ENCODE data around the gene SCRN3.

DNA sequence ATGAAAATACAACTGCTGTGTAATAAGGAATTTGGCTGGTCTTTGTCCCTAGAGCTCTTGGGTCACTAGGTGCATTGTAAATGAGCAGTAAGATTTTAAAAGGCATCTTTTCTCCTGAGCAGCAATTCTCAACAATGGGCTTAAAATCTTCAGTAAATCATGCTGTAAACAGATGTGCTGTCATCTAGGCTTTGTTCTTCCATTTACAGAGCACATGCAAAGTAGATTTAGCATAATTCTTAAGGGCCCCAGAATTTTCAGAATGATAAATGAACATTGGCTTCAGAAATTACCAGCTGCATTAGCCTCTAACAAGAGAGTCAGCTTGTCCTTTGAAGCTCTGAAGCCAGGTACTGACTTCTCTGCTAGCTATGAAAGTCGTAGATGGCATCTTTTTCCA is 26.8 kb upstream of the SCRN3 start:
- TF ChIP-seq, protein P1, sequence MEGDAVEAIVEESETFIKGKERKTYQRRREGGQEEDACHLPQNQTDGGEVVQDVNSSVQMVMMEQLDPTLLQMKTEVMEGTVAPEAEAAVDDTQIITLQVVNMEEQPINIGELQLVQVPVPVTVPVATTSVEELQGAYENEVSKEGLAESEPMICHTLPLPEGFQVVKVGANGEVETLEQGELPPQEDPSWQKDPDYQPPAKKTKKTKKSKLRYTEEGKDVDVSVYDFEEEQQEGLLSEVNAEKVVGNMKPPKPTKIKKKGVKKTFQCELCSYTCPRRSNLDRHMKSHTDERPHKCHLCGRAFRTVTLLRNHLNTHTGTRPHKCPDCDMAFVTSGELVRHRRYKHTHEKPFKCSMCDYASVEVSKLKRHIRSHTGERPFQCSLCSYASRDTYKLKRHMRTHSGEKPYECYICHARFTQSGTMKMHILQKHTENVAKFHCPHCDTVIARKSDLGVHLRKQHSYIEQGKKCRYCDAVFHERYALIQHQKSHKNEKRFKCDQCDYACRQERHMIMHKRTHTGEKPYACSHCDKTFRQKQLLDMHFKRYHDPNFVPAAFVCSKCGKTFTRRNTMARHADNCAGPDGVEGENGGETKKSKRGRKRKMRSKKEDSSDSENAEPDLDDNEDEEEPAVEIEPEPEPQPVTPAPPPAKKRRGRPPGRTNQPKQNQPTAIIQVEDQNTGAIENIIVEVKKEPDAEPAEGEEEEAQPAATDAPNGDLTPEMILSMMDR (conservative IDR thresholded peaks at IDR 0.05 in 1 of 2, IDR thresholded peaks at IDR 0.05 in 1 of 2; ENCODE audit: low read depth in 1 of 2, low read length in 2 of 2): no peak
- TF ChIP-seq EZH2 (IDR thresholded peaks at IDR 0.05; ENCODE audit: low read length, missing control alignments): no peak
